HEK293 (cell line): ENCODE data around the gene SPNS2.

ENCODE experiments used
- CTCF ChIA-PET: fragments of 350-600 bp; formaldehyde crosslinking; extraction: SDS; loops from one replicate; lab custom pipeline; 2021; ENCODE audit warnings: antibody characterized with exemption; lab: Yijun Ruan, JAX
- POLR2A ChIA-PET: fragments of 300-600 bp; formaldehyde crosslinking; extraction: SDS; loops from one replicate; lab custom pipeline; 2020; ENCODE audit warnings: antibody characterized with exemption, inconsistent platforms; lab: Yijun Ruan, JAX
- H3K27ac ChIP-seq: fragments of 200-500 bp; sonication (Bioruptor generic); 2 replicates; pipeline ENCODE4 v1.5.1; 2014; ENCODE audit warnings: low read depth, low read length, control low read depth, inconsistent platforms; ENCODE audit errors: extremely low read depth
- H3K36me3 ChIP-seq, 2 experiments: fragments of 200-500 bp in 1 of 2; sonication (Bioruptor generic) in 1 of 2; 1 replicate in 1 of 2; 2 replicates in 1 of 2; pipeline ENCODE4 v1.5.1; 2014 to 2017; ENCODE audit warnings: inconsistent platforms in 2 of 2, low read length in 2 of 2; ENCODE audit not compliant: control insufficient read depth in 2 of 2, insufficient read depth in 1 of 2
- H3K4me1 ChIP-seq: fragments of 200-500 bp; sonication (Bioruptor generic); 2 replicates; pipeline ENCODE4 v1.5.1; 2014; ENCODE audit warnings: mild to moderate bottlenecking, low read length, inconsistent platforms; ENCODE audit not compliant: control insufficient read depth, insufficient read depth
- H3K4me3 ChIP-seq: 2 replicates; pipeline ENCODE4 v1.5.1; 2011; ENCODE audit warnings: low read depth, mild to moderate bottlenecking, control low read depth, low read length, moderate library complexity
- H3K9me3 ChIP-seq: fragments of 200-500 bp; sonication (Bioruptor generic); 2 replicates; pipeline ENCODE4 v1.5.1; 2014; ENCODE audit warnings: low read depth, low read length, inconsistent platforms; ENCODE audit not compliant: control insufficient read depth, insufficient read depth
- BCL11A ChIP-seq: fragments of 450-650 bp; formaldehyde crosslinking; IDR thresholded peaks from 2 replicates; pipeline ENCODE4 v1.5.1; 2016; ENCODE audit warnings: low read depth, missing biosample characterization, missing genetic modification characterization
- BCL11B ChIP-seq: fragments of 450-650 bp; formaldehyde crosslinking; IDR thresholded peaks from 2 replicates; pipeline ENCODE4 v1.5.1; 2016; ENCODE audit warnings: low read depth, missing biosample characterization, missing genetic modification characterization
- KLF10 ChIP-seq: fragments of 450-650 bp; IDR thresholded peaks from 2 replicates; pipeline ENCODE4 v1.5.1; 2018; ENCODE audit warnings: missing biosample characterization, mild to moderate bottlenecking, missing genetic modification characterization
- SCRT1 ChIP-seq: fragments of 450-650 bp; formaldehyde crosslinking; IDR thresholded peaks from 2 replicates; pipeline ENCODE4 v1.5.1; 2016; ENCODE audit warnings: missing biosample characterization, missing genetic modification characterization, borderline replicate concordance
- TCF7L2 ChIP-seq: IDR thresholded peaks from 2 replicates; pipeline ENCODE4 v1.6.1; 2011; ENCODE audit warnings: low read depth, mild to moderate bottlenecking, inconsistent platforms, low read length, moderate library complexity, borderline replicate concordance
- ZFP3 ChIP-seq: fragments of 450-650 bp; formaldehyde crosslinking; IDR thresholded peaks from 2 replicates; pipeline ENCODE4 v1.5.1; 2016; ENCODE audit warnings: low read depth, missing biosample characterization, missing genetic modification characterization
- ZFP69B ChIP-seq: fragments of 450-650 bp; formaldehyde crosslinking; IDR thresholded peaks from 2 replicates; pipeline ENCODE4 v1.5.1; 2016; ENCODE audit warnings: missing biosample characterization, missing genetic modification characterization
- ZIC2 ChIP-seq: fragments of 450-650 bp; formaldehyde crosslinking; IDR thresholded peaks from 2 replicates; pipeline ENCODE4 v1.5.1; 2016; ENCODE audit warnings: missing biosample characterization, missing genetic modification characterization
- ZNF169 ChIP-seq: fragments of 450-650 bp; formaldehyde crosslinking; IDR thresholded peaks from 2 replicates; pipeline ENCODE4 v1.5.1; 2016; ENCODE audit warnings: missing biosample characterization, missing genetic modification characterization
- ZNF391 ChIP-seq: fragments of 450-650 bp; formaldehyde crosslinking; IDR thresholded peaks from 2 replicates; pipeline ENCODE4 v1.5.1; 2016; ENCODE audit warnings: low read depth, missing biosample characterization, missing genetic modification characterization, borderline replicate concordance
- ZNF404 ChIP-seq: fragments of 450-650 bp; formaldehyde crosslinking; IDR thresholded peaks from 2 replicates; pipeline ENCODE4 v1.5.1; 2017; ENCODE audit warnings: missing biosample characterization, missing genetic modification characterization
- ZNF623 ChIP-seq: fragments of 450-650 bp; formaldehyde crosslinking; IDR thresholded peaks from 2 replicates; pipeline ENCODE4 v1.5.1; 2016; ENCODE audit warnings: missing biosample characterization, missing genetic modification characterization
- ZNF747 ChIP-seq: fragments of 450-650 bp; formaldehyde crosslinking; IDR thresholded peaks from 2 replicates; pipeline ENCODE4 v1.5.1; 2016; ENCODE audit warnings: missing biosample characterization, missing genetic modification characterization
- ZNF791 ChIP-seq: fragments of 450-650 bp; formaldehyde crosslinking; IDR thresholded peaks from 2 replicates; pipeline ENCODE4 v1.5.1; 2016; ENCODE audit warnings: missing biosample characterization, missing genetic modification characterization
- TF ChIP-seq, protein P1 (sequence below): fragments of 450-650 bp; formaldehyde crosslinking; IDR thresholded peaks from 2 replicates; pipeline ENCODE4 v1.5.1; 2016; ENCODE audit warnings: missing biosample characterization, missing genetic modification characterization
- TF ChIP-seq, protein P2 (sequence below): fragments of 450-650 bp; formaldehyde crosslinking; IDR thresholded peaks from 2 replicates; pipeline ENCODE4 v1.5.1; 2016; ENCODE audit warnings: missing biosample characterization, missing genetic modification characterization, low read depth

SPNS2 gene

DNA sequence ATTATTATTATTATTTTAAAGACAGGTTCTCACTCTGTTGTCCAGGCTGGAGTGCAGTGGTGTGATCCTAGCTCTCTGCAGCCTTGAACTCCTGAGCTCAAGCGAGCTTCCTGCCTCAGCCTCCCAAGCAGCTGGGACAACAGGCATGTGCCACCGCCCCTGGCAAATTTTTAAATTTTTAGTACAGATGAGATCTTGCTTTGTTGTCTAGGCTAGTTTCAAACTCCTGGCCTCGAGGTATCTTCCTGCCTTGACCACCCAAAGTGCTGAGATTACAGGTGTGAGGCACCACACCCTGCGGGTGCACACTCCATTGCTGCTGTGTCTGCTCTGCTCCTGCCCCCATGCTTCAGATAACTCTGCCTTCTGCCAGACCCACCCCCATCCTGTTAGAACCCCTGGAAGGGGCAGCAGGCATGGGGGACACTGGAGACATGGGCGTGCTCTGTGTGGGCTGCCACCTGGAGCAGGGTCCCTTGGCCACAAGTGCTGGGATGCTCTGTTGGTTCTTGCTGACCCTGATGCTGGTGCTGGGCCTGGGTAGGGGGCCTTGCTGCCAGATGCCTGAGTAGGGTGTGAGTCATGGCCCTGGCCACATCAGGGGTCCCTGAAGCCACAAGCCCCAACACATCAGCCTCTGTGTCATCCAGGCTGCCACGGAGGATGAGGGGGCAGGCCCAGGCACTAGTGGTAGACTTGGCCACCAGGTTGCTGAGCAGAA lies 59.1 kb downstream of the SPNS2 start:
- Histone ChIP-seq H3K9me3 (no peaks in the 10 kb centered on the region), H3K4me3 (no peak overlapping the region), H3K36me3 (peaks cover 2 to 16% of the 10 kb centered on the region in 2 experiments; a peak in 2 of 3 replicates), H3K27ac (no peak overlapping the region), H3K4me1 (peaks cover 6% of the 10 kb centered on the region; the same call in 1 of the 2 replicates)
- POLR2A ChIA-PET: no interaction called here
- TF ChIP-seq ZIC2 (peak; percentile 94), ZNF791 (tag by site-specific recombination) (no peak)
- TF ChIP-seq, protein P1, sequence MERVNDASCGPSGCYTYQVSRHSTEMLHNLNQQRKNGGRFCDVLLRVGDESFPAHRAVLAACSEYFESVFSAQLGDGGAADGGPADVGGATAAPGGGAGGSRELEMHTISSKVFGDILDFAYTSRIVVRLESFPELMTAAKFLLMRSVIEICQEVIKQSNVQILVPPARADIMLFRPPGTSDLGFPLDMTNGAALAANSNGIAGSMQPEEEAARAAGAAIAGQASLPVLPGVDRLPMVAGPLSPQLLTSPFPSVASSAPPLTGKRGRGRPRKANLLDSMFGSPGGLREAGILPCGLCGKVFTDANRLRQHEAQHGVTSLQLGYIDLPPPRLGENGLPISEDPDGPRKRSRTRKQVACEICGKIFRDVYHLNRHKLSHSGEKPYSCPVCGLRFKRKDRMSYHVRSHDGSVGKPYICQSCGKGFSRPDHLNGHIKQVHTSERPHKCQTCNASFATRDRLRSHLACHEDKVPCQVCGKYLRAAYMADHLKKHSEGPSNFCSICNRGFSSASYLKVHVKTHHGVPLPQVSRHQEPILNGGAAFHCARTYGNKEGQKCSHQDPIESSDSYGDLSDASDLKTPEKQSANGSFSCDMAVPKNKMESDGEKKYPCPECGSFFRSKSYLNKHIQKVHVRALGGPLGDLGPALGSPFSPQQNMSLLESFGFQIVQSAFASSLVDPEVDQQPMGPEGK (tag by site-specific recombination): no peak
- CTCF ChIA-PET: interaction anchor here (0.7 to 4.2 kb wide), 4 partner anchors 7 to 16 kb away, joined by 3 to 32 read pairs (median 5); no protein-coding TSS in a partner anchor

DNA sequence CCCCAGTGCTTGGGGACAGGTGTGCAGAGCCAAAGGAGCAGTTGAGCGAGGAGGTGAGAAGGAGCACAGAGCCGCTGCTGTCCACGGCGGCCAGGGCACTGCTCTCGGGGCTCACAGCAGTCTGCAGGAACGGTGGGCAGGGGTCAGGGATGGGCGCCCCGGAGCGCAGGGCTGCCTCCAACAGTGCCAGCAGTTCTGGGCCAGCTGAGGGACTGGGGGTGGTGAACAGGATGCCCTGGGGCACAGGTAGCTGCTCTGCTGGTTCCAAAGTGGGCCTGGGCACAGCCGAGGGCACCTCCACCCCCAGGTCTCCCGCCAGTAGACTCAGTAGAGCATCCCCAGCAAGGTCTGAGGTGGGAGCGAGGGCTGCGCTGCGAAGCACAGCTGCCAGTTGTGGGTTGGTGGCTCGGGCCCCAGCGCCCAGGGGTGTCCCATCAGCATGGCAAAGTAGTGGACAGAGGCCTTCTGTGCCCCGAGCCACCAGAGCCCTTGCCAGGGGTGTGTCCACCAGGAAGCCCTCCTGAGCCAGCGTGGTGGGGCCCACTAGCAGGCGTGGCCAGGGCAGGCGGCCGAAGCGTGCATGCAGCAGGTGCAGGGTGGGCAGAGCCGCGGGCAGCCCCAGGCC lies 59.8 kb downstream of the SPNS2 start:
- TF ChIP-seq, protein P2, sequence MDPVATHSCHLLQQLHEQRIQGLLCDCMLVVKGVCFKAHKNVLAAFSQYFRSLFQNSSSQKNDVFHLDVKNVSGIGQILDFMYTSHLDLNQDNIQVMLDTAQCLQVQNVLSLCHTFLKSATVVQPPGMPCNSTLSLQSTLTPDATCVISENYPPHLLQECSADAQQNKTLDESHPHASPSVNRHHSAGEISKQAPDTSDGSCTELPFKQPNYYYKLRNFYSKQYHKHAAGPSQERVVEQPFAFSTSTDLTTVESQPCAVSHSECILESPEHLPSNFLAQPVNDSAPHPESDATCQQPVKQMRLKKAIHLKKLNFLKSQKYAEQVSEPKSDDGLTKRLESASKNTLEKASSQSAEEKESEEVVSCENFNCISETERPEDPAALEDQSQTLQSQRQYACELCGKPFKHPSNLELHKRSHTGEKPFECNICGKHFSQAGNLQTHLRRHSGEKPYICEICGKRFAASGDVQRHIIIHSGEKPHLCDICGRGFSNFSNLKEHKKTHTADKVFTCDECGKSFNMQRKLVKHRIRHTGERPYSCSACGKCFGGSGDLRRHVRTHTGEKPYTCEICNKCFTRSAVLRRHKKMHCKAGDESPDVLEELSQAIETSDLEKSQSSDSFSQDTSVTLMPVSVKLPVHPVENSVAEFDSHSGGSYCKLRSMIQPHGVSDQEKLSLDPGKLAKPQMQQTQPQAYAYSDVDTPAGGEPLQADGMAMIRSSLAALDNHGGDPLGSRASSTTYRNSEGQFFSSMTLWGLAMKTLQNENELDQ (tag by site-specific recombination): no peak
- TF ChIP-seq ZFP69B (tag by site-specific recombination): no peak
- no peak for TF ChIP-seq ZNF404 (tag by site-specific recombination)
- no peak overlapping the region for H3K27ac ChIP-seq
- H3K4me1 ChIP-seq: peaks cover 6% of the 10 kb centered on the region; the same call in 1 of the 2 replicates
- CTCF ChIA-PET: interaction anchor here (1.0 kb wide), 1 partner anchor 30 kb away, joined by 5 read pairs; no protein-coding TSS in a partner anchor
- H3K4me3 ChIP-seq: no peak overlapping the region
- no peaks in the 10 kb centered on the region for H3K9me3 ChIP-seq
- POLR2A ChIA-PET: no interaction called here
- peaks cover 0 to 10% of the 10 kb centered on the region in 2 experiments; a peak in 1 of 3 replicates for H3K36me3 ChIP-seq

DNA sequence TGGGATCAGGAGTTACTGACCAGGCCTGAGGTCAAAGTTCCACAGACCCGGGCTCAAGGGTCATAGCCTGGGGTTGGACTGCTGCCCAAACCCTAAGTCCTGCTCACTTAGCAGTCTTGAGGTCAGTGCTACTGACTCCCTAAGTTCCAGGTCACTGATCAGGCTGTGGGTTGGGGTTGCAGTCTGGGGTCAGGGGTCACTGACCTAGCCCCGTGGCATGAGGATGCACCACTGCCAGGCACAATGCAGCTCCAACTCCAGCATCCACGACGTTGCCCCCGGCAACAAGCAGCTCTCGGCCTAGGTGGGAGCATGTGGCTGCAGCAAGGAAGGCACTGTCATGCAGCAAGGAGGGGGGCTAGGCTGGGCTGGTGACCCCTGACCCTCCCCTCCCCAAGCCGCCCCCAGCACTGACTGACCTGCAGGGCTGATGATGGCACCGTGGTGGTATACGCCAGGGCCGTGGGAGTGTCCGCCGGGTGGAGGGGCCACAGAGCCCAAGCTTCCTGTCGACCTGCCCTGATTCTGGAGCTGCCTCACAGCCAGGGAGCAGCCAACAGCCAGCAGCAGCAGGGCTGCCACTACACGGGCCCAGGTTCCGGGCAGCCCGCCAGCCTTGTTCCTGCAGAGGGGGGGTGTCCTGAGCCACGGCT lies 60.6 kb downstream of the SPNS2 start:
- POLR2A ChIA-PET: no interaction called here
- CTCF ChIA-PET: interaction anchor here (1.0 to 1.8 kb wide), 3 partner anchors 31 to 67 kb away, joined by 3 to 6 read pairs (median 5); no protein-coding TSS in a partner anchor
- TF ChIP-seq BCL11A (tag by site-specific recombination) (peak; percentile 94), ZFP3 (tag by site-specific recombination) (no peak), BCL11B (tag by site-specific recombination) (peak; percentile 98)
- Histone ChIP-seq H3K9me3 (no peaks in the 10 kb centered on the region), H3K4me3 (no peak overlapping the region), H3K27ac (no peak overlapping the region), H3K36me3 (peaks cover 0 to 2% of the 10 kb centered on the region in 2 experiments; a peak in 1 of 3 replicates), H3K4me1 (peaks cover 3% of the 10 kb centered on the region; the same call in 1 of the 2 replicates)

DNA sequence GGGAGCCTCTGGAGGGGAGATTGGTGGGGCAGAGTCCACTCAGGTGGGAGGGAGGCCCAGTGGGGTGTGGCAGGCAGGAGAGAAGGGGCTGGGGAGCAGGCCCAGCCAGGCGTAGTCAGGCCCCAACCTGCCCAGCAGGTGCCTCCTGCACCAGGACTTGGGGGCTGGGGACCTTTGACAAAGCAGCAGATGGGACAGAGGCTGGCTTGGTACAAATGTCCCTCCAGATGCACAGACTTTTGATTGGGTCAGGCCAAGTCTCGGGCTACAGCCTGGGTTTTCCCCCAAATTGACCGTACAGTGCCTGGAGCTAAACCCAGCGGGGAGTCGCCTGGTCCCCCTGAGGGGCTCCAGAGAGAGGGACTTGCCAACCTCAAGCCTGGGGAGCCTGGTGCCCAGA lies 61.3 kb downstream of the SPNS2 start:
- H3K4me3 ChIP-seq: no peak overlapping the region
- H3K4me1 ChIP-seq: peaks cover 3% of the 10 kb centered on the region; the same call in 1 of the 2 replicates
- ChIA-PET CTCF (interaction anchor here (0.5 to 1.8 kb wide), 5 partner anchors 9 to 296 kb away, joined by 3 to 6 read pairs (median 3); no protein-coding TSS in a partner anchor), POLR2A (no interaction called here)
- no peaks in the 10 kb centered on the region for H3K36me3 ChIP-seq
- H3K9me3 ChIP-seq: no peaks in the 10 kb centered on the region
- no peak overlapping the region for H3K27ac ChIP-seq
- TF ChIP-seq SCRT1 (tag by site-specific recombination): no peak
- TF ChIP-seq, protein P1 (tag by site-specific recombination): no peak
- TF ChIP-seq ZNF747: no peak
- no peak for TF ChIP-seq KLF10 (tag by site-specific recombination)
- no peak for TF ChIP-seq ZNF169 (tag by site-specific recombination)
- no peak for TF ChIP-seq ZNF623 (tag by site-specific recombination)
- no peak for TF ChIP-seq TCF7L2
- no peak for TF ChIP-seq ZNF391 (tag by site-specific recombination)
